Activated CD4-positive, alpha-beta T cell treated with anti-CD3 and anti-CD28 coated beads, Interleukin-2, Interleukin-6, amounts not matched to agents 100 ng/mL and 50 ng/mL, durations not matched to agents 16 hours and 8 hours (primary cell): ENCODE measurements around the gene TRIM72.
"Not testable (repeated sequence)": the region's sequence is repeated elsewhere in the genome, so short reads cannot be mapped to it uniquely, and the experiment has no call there.

Experiments
- DNase-seq: peaks from one replicate; pipeline ENCODE4 v3.0.0-alpha.2; 2020

TRIM72 gene

GRCh38 chr16:31258366-31258765, 44.4 kb downstream of the TRIM72 start:
- DNase-seq = no peak

DNA sequence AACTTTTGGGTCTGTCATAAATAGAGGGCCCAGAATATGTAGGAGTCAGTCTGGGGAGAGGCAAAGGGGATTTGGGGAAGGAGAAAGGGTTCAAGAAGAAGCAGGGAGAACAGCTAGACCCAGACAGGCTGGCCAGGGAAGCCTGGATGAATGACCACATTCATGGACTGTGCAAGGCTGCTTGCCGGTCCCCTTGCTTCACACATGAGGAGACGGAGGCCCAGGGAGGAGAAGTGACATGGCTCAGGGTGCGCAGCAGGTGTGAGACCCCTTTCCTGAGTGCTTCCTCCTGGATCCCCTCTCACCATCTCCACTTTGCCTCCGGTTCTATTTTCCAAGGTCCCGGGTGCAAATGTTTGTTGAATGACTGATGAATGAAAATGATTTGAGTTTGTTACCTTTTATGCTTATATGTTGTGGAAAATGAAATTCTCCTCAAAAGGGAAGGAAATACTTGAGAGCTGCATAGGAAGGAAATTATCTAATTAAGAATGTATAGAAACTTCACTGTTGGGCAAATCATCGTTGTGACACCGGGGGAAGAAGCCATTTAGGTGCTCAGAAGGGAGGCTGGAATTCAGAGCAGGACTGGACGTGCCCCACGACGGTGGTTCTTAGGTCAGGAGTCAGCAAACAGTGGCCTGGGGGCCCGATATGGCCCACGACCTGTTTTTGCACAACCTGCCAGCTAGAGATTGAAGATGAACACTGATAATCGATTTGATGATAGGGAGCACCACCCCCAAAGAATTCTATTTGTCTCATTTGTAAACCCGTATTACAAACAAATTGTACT, 46.4 kb downstream of the TRIM72 start:
- no peak for DNase-seq

DNA sequence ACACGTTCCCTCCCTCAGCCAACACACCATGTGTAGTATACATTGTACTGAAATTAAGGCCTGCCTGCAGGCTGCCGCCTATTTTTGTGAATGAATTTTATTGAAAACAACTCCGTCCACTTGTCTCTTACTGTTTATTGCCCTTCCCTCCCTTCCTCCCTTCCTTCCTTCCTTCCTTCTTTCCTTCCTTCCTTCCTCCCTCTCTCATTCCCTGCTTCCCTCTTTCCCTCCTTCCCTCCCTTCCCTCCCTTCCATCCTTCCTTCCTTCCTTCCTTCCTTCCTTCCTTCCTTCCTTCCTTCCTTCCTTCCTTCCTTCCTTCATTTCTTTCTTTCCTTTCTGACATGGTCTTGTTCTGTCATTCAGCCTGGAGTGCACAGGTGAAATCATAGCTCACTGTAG, 48.2 kb downstream of the TRIM72 start:
- DNase-seq = no peak

- DNase-seq = peak; percentile 83
Measured at GRCh38 chr16:31265329-31266245, 51.7 kb downstream of the TRIM72 start.

DNA sequence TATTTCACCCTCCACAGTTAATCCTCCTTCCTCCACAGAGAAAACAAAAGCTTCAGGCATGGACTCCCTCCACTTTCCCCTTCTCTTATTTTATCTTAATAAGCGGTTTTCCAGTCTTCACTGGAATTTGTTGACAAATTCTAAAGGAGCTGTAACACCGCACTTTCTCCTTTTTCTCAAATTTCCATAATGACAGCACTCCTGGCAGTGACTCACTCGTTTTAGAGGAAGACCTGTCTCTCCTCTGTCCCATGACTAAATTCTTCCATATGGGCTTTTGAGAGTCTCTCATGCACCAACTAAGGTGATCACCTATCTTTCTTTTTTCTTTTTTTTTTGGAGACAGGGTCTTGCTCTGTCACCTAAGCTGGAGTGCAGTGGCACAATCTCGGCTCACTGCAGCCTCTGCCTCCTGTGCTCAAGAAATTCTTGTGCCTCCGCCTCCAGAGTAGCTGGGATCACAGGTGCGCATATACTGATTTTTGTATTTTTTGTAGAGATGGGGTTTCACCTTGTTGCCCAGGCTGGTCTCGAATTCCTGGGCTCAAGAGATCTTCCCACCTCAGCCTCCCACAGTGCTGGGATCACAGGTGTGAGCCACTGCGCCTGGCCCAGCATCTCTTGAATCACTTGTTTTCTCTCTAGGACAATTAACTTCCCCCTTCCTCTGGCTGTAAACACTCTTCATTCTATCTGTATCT, 53.6 kb downstream of the TRIM72 start:
- DNase-seq = peak; percentile 29

DNA sequence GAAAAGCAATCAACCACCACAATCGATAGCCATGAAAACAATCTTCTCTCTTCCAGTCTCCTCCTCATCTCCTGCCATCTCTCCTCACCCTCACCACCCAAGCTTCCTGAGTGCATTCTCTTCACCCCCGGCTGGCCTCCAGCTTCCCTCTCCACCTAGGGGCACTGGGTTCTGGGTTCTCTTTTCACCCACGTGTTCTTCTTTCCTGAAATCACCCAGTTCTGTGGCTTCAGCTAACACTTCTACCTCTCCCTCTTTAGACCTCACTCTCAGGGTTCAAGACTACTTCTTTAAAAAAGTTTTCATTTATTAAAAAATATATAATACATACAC, 54.1 kb downstream of the TRIM72 start:
- DNase-seq = no peak

DNA sequence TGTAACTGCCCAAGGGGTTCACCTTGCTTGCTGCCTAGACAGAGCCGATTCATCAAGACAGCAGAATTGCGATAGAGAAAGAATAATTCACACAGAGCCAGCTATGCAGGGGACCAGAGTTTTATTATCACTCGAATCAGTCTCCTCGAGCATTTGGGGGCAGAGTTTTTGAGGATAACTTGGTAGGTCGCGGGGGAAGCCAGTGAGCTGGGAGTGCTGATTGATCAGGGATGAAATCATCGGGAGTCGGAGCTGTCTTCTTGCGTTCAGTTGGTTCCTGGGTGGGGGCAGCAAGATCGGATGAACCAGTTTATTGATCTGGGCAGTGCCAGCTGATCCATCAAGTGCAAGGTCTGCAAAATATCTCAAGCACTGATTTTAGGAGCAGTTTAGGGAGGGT, 55.0 kb downstream of the TRIM72 start:
- DNase-seq = no peak

GRCh38 chr16:31269541-31269940, 55.6 kb downstream of the TRIM72 start:
- DNase-seq = no peak

- DNase-seq = not testable (repeated sequence)
Measured at GRCh38 chr16:31269973-31270372, 56.1 kb downstream of the TRIM72 start.

GRCh38 chr16:31270795-31271194, 56.9 kb downstream of the TRIM72 start:
- no peak for DNase-seq

- no peak for DNase-seq
Measured at GRCh38 chr16:31271621-31272190, 57.8 kb downstream of the TRIM72 start.

DNA sequence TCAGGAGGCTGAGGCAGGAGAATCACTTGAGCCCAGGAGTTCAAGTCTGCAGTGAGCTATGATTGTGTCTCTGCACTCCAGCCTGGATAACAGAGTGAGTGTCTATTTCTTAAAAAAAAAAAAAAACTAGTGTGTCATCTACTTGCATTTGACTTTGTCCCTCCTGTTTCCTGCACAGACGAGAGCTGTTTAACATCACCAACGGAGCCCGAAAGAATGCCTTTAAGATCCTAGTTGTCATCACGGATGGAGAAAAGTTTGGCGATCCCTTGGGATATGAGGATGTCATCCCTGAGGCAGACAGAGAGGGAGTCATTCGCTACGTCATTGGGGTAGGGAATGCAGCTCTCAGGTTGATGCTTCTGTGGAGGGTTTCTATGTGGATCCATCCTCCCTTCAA, 59.3 kb downstream of the TRIM72 start:
- no peak for DNase-seq

GRCh38 chr16:31273676-31274075, 59.8 kb downstream of the TRIM72 start:
- DNase-seq = no peak

DNA sequence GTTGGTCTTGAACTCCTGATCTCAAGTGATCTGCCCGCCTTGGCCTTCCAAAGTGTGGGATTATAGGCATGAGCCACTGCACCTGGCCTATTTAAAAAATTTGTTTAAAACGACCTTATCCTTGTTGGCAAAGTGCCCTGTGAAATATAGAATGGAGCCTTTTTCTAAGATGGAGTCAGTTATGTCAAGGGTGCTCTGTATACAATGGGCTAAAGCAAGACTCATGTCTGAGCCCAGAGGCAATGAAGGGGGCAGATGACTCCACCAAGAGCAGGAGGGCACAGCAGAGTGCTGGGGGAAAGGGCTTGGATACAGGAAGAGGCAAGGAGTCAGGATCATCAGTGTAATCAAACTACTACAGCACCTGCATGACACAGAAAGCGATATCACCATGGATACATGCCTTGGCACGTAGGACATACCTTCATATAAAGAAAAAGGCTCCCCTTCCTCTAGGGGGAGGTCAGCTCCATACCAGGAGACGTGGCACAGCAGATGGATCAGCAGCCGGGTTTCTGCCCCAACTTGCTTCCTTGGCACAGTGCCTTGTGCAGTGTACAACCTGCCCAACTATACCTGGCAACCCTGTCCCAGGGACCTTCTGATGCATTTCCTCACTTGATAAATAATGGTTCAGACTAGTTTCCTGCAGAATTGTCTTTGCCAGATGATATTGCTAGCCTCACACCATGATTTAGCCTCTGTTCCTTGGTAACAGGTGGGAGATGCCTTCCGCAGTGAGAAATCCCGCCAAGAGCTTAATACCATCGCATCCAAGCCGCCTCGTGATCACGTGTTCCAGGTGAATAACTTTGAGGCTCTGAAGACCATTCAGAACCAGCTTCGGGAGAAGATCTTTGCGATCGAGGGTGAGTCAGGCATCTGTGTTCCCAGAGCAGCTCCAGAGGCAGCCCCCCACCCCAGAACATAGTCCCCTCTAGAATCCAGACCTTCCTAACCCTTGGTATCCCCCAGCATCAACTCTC, 61.2 kb downstream of the TRIM72 start:
- DNase-seq = no peak

- DNase-seq = no peak
Measured at GRCh38 chr16:31276600-31276999, 62.7 kb downstream of the TRIM72 start.

DNA sequence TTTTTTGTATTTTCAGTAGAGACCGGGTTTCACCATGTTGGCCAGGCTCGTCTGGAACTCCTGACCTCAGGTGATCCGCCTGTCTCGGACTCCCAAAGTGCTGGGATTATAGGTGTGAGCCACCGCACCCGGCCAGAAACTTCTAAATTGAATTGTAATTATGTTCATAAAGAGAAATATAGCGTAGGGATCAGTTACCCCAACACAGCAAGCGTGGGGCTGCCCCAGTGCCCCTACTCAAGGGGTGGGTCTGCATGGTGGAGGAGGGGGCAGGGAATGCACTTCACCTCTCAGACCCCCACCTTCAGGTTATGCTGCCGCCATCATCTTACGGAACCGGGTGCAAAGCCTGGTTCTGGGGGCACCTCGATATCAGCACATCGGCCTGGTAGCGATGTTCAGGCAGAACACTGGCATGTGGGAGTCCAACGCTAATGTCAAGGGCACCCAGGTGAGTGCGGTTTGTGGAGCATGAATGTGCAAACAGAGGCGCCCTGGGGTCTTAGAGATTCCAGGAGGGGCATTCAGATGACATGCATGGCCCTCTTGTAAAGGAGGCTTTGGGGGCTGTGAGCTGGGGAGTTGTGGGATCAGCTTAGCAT, 63.8 kb downstream of the TRIM72 start:
- no peak for DNase-seq

DNA sequence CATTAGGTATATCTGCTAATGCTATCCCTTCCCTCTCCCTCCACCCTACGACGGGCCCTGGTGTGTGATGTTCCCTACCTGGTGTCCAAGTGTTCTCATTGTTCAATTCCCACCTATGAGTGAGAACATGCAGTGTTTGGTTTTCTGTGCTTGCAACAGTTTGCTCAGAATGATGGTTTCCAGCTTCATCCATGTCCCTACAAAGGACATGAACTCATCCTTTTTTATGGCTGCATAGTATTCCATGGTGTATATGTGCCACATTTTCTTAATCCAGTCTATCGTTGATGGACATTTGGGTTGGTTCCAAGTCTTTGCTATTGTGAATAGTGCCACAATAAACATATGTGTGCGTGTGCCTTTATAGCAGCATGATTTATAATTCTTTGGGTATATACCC, 64.9 kb downstream of the TRIM72 start:
- DNase-seq = not testable (repeated sequence)
